ENCODE data around the gene ALCAM. TPM values are rescaled to one million over a fixed set of nuclear protein-coding genes. Genes with fewer than 3 reads are reported as not detected.

ALCAM gene
- total and polyA plus RNA-seq, 2 of the 8 experiments (the other 6 are each of a cell fraction or from before 2014, with no cell fraction given): 10.8 to 33.0 TPM

DNA sequence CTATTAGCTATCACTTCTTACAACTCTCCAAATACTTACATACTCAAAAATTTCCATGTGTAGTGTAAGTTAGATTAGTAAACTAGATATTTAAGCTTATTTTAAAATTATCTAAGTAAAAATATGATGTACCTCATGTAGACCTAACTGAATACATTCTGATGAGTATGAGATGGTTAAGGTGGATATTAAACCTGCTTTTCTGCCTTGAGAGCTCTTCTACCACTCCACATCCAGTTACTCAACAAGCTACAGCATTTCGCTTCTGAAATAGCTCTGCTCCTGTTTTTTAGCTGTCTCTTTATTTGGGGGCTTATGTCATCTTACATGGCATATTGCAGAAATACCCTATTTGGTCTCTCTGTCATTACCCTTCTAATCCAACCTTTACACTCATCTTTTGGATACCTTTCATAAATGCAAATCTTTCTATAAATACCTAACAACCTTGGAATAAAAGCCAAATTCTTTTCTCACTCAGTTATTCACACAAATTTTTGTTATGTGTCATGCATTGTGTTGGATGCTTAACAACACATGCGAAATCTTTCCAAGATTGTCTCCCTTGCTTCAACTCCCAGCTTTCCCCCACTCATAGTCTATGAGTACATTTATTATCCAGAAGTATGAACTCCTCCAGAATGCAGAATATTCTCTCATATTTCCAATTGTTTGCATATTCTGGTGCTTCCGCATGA lies 92.0 kb downstream of the ALCAM start:
- no peaks in the 10 kb centered on the region for H3K23me2 ChIP-seq (ENCODE audit: low read depth, low read length)
- FAIRE-seq (no peak), DNase-seq (ENCODE audit: low read depth in 1 of 2, low spot score in 2 of 2) (no peak)
- H3K27me3 ChIP-seq (replicated peaks in 1 of 4; ENCODE audit: control insufficient read depth in 3 of 4, extremely low read depth in 1 of 4, insufficient read depth in 3 of 4, low read length in 3 of 4): no peaks in the 10 kb centered on the region
- peaks cover 0 to 4% (median 0%) of the 10 kb centered on the region in 4 experiments; a peak in 2 of 7 replicates for H3K4me1 ChIP-seq (replicated peaks in 1 of 4; ENCODE audit: control insufficient read depth in 3 of 4, insufficient read depth in 4 of 4, low read length in 3 of 4)
- no peak overlapping the region for H4K5ac ChIP-seq (ENCODE audit: insufficient read length, low read depth, low read length)
- H3K4me3 ChIP-seq (ENCODE audit: extremely low read depth in 1 of 4, insufficient read depth in 2 of 4, low read depth in 3 of 4, low read length in 4 of 4): no peak overlapping the region
- no peak overlapping the region for H3K23ac ChIP-seq (ENCODE audit: insufficient read length)
- H4K20me1 ChIP-seq (replicated peaks in 1 of 2; ENCODE audit: control insufficient read depth in 1 of 2, insufficient read depth in 2 of 2, low read length in 2 of 2): no peaks in the 10 kb centered on the region
- POLR2A ChIA-PET (ENCODE audit: partially characterized antibody): no interaction called here
- H3K79me1 ChIP-seq (ENCODE audit: low read depth, low read length): no peaks in the 10 kb centered on the region
- H3K4ac ChIP-seq (replicated peaks; ENCODE audit: insufficient read length, low read depth, low read length): no peak overlapping the region
- H3K56ac ChIP-seq (replicated peaks; ENCODE audit: insufficient read length, low read depth, low read length): no peak overlapping the region
- no peak overlapping the region for H3K9ac ChIP-seq (replicated peaks in 1 of 4; ENCODE audit: extremely low read depth in 1 of 4, low read depth in 3 of 4, low read length in 3 of 4)
- no peak overlapping the region for H4K8ac ChIP-seq (ENCODE audit: extremely low read depth, insufficient read depth, low read length)
- H2BK15ac ChIP-seq (ENCODE audit: low read length): no peak overlapping the region
- CTCF ChIA-PET (ENCODE audit: partially characterized antibody): interaction anchor here (1.4 kb wide), 1 partner anchor 19 kb away, joined by 3 read pairs; no protein-coding TSS in a partner anchor
- no peak overlapping the region for H4K91ac ChIP-seq (replicated peaks; ENCODE audit: insufficient read length, low read length)
- no peak overlapping the region for H3K14ac ChIP-seq (ENCODE audit: insufficient read length)
- H3K9me3 ChIP-seq (ENCODE audit: insufficient read depth in 2 of 2, low read depth in 1 of 2, low read length in 1 of 2): no peaks in the 10 kb centered on the region
- H3K79me2 ChIP-seq (ENCODE audit: control insufficient read depth in 1 of 2, insufficient read depth in 2 of 2, low read length in 2 of 2): peaks cover 0 to 18% of the 10 kb centered on the region in 2 experiments; a peak in 3 of 4 replicates
- no peaks in the 10 kb centered on the region for H3K36me3 ChIP-seq (ENCODE audit: control insufficient read depth in 2 of 4, insufficient read depth in 4 of 4, low read length in 3 of 4)
- H2BK12ac ChIP-seq (ENCODE audit: low read depth, low read length): no peak overlapping the region
- no peak overlapping the region for H3K27ac ChIP-seq (ENCODE audit: low read depth, low read length)
- H3K18ac ChIP-seq (ENCODE audit: extremely low read depth, low read length): no peak overlapping the region
- no peak overlapping the region for H2AFZ ChIP-seq (ENCODE audit: low read length)
- H3K4me2 ChIP-seq (ENCODE audit: insufficient read depth in 1 of 2, low read depth in 2 of 2, low read length in 2 of 2): no peak overlapping the region
- 97% methylated on average over 3 of the region's 3 CpGs; no CpG with 5 or more reads in 1 of the 2 experiments for WGBS, 2 experiments (ENCODE audit: extremely low coverage in 1 of 2, insufficient coverage in 1 of 2, insufficient read length in 1 of 2, insufficient replicate concordance in 2 of 2, low coverage in 1 of 2, low lambda C conversion rate in 2 of 2, missing lambda C conversion rate in 1 of 2)
- H2BK20ac ChIP-seq (ENCODE audit: low read length): no peak overlapping the region
- H2BK120ac ChIP-seq (replicated peaks; ENCODE audit: low read depth, low read length): no peak overlapping the region
- no peak overlapping the region for H2AK5ac ChIP-seq (ENCODE audit: low read depth, low read length)
- no peak overlapping the region for H2BK5ac ChIP-seq (ENCODE audit: low read depth, low read length)
- TF ChIP-seq TAF1 (IDR thresholded peaks at IDR 0.05; ENCODE audit: low read depth, low read length) (no peak), TBP (IDR thresholded peaks at IDR 0.05; ENCODE audit: low read depth, low read length) (no peak), SIX5 (IDR thresholded peaks at IDR 0.05; ENCODE audit: low read depth, low read length) (no peak), TAF7 (optimal IDR thresholded peaks at IDR 0.05; ENCODE audit: borderline replicate concordance, low read depth, low read length) (no peak), KDM1A (IDR thresholded peaks at IDR 0.05; ENCODE audit: borderline replicate concordance, low read length) (no peak), ASH2L (IDR thresholded peaks at IDR 0.05; ENCODE audit: low read length) (no peak), ZNF274 (IDR thresholded peaks at IDR 0.05; ENCODE audit: borderline replicate concordance, extremely low read depth, low read length) (no peak), POLR2AphosphoS5 (IDR thresholded peaks at IDR 0.05; ENCODE audit: low read depth, low read length) (no peak), RFX5 (IDR thresholded peaks at IDR 0.05; ENCODE audit: borderline replicate concordance, low read depth, low read length) (no peak), HDAC2 (IDR thresholded peaks at IDR 0.05; ENCODE audit: borderline replicate concordance in 1 of 2, low read depth in 2 of 2, low read length in 2 of 2) (no peak), RAD21 (IDR thresholded peaks at IDR 0.05 in 1 of 2, conservative IDR thresholded peaks at IDR 0.05 in 1 of 2; ENCODE audit: low read depth in 2 of 2, low read length in 2 of 2) (no peak)
- TF ChIP-seq, protein P1, sequence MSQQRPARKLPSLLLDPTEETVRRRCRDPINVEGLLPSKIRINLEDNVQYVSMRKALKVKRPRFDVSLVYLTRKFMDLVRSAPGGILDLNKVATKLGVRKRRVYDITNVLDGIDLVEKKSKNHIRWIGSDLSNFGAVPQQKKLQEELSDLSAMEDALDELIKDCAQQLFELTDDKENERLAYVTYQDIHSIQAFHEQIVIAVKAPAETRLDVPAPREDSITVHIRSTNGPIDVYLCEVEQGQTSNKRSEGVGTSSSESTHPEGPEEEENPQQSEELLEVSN (IDR thresholded peaks at IDR 0.05): no peak

Data from H1 (cell line).